ENCODE results near the gene GSK3B. TPM values are rescaled to one million over a fixed set of nuclear protein-coding genes. Genes with fewer than 3 reads are reported as not detected.
"Not testable (repeated sequence)": the region's sequence is repeated elsewhere in the genome, so short reads cannot be mapped to it uniquely, and the experiment has no call there.

GSK3B gene
- total RNA-seq, 4 donors from 2014 or later: 26.3 to 43.0 (median 31.8) TPM

GRCh38 chr3:119989981-119990655 lies 104.1 kb downstream of the GSK3B start:
- no peak for TF ChIP-seq CTCF (IDR thresholded peaks at IDR 0.05)
- DNase-seq (ENCODE audit: low spot score): no peak
- no peak for ATAC-seq (ENCODE audit: low FRiP score)

DNA sequence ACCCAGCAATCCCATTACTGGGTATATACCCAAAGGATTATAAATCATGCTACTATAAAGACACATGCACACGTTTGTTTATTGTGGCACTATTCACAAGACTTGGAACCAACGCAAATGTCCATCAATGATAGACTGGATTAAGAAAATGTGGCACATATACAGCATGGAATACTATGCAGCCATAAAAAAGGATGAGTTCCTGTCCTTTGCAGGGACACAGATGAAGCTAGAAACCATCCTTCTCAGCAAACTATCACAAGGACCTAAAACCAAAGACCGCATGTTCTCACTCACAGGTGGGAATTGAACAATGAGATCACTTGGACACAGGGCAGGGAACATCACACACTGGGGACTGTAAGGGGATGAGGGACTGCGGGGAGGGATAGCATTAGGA lies 107.4 kb downstream of the GSK3B start:
- not testable (repeated sequence) for ATAC-seq (ENCODE audit: low FRiP score); DNase-seq (ENCODE audit: low spot score)

DNA sequence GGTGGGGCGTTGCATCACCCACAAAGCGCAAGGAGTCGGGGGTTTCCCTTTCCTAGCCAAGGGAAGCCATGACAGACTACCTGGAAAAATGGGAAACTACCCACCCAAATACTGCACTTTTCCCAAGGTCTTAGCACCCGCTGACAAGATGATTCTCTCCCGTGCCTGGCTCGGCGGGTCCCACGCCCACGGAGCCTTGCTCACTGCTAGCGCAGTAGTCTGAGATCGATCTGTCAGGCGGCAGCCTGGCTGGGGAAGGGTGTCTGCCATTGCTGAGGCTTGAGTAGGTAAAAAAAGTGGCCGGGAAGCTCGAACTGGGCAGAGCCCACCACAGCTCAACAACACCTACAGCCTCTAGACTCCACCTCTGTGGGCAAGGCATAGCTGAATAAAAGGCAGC lies 112.9 kb downstream of the GSK3B start:
- ATAC-seq (ENCODE audit: low FRiP score) (no peak), DNase-seq (ENCODE audit: low spot score) (no peak)
- no peak for TF ChIP-seq CTCF (IDR thresholded peaks at IDR 0.05)

DNA sequence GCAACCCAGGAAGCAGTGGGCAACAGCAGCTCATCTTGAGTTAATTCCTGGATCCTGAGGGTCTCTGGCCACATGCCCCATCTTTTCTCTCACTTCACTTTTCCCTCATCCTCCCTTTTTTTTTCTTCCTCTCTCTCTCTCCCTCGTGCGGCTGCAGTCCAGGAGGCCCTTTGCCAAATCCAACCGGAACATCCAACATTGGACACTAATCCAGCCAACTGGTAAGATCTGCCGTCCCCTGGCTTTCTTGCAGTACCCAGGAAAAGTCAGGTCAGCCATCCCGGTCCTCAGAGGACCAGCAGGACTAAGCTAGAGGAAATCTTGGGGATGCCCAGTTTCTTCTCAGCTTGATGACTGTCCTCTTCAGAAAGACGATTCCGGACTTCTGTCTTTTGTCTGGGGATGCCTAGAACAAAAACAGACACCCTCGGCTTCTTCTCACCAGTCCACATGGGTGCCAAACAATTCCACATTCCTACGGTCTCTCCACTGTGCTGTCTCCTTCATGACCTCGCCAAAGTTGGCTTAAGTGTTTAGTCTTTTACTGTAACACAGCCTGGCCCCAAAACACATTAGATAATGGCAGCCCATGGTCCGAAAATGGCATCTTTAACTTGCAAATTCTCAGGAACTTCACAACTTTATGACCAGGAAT lies 115.6 kb downstream of the GSK3B start:
- no peak for DNase-seq (ENCODE audit: low spot score)
- TF ChIP-seq CTCF (IDR thresholded peaks at IDR 0.05): no peak
- no peak for ATAC-seq (ENCODE audit: low FRiP score)

DNA sequence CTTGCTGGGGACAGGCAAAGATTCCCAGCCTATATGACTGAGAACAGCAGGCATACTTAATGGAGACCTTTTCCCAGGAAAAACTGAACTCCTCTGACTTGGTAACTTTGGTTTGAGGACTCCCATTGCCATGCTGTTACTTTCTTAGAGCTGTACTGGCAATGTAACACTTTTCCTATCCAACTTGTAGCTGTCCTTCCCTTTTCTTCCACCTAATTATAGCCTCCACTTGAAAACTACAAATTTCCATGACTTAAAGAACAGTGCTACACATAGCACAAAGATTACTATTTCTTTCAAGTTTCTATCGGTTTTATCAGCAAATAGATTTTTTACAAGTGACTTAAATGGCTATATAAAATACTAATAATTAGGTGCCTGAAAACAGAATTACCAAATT lies 116.9 kb downstream of the GSK3B start:
- ATAC-seq (ENCODE audit: low FRiP score) (no peak), DNase-seq (ENCODE audit: low spot score) (no peak)
- TF ChIP-seq CTCF (IDR thresholded peaks at IDR 0.05): no peak

DNA sequence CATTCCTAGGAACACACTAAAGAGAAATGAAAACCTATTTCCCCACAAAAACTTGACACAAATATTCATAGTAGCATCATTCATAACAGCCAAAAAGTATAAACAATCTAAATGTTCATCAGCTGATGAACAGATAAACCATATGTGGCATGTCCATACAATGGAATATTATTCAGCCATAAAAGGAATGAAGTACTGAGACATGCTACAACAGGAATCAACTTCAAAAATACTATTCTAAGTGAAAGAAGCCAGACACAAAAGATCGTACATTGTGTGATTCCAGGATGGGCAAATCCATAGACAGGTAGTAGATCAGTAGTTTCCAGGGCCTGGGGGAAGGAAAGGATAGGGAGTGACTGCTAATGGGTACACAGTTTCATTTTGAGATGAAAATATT lies 118.0 kb downstream of the GSK3B start:
- no peak for TF ChIP-seq CTCF (IDR thresholded peaks at IDR 0.05)
- DNase-seq (ENCODE audit: low spot score) (no peak), ATAC-seq (ENCODE audit: low FRiP score) (no peak)

DNA sequence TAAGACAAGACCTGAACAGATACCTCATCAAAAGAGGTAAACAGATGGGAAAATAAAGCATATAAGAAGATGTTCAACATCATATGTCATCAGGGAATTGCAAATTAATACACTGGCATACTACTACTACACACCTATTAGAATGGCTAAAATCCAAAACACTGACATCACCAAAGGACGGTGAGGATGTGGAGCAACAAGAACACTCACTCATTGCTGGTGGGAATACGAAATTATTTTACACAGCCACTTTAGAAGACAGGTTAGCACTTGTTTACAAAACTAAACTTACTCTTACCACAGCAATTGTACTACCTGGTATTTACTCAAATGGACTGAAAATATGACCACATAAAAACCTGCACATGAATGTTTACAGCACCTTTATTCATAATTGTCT lies 119.6 kb downstream of the GSK3B start:
- no peak for TF ChIP-seq CTCF (IDR thresholded peaks at IDR 0.05)
- DNase-seq (ENCODE audit: low spot score) (no peak), ATAC-seq (ENCODE audit: low FRiP score) (no peak)
